ENCODE measurements around the gene GPRC5C.

Gene GPRC5C

GRCh38 chr17:74427048-74427762 lies 4.7 kb upstream of the GPRC5C start:
- no peak for DNase-seq (ENCODE audit: low read depth)
- TF ChIP-seq CTCF (IDR thresholded peaks at IDR 0.05; ENCODE audit: insufficient read depth, low read depth, low read length, missing control alignments): no peak
- H3K4me3 ChIP-seq (ENCODE audit: low read depth, low read length): no peak overlapping the region

GRCh38 chr17:74427763-74428153 lies 4.1 kb upstream of the GPRC5C start:
- no peak for DNase-seq (ENCODE audit: low read depth)
- no peak for TF ChIP-seq CTCF (IDR thresholded peaks at IDR 0.05; ENCODE audit: insufficient read depth, low read depth, low read length, missing control alignments)
- no peak overlapping the region for H3K4me3 ChIP-seq (ENCODE audit: low read depth, low read length)

- DNase-seq (ENCODE audit: low read depth): no peak
- TF ChIP-seq CTCF (IDR thresholded peaks at IDR 0.05; ENCODE audit: insufficient read depth, low read depth, low read length, missing control alignments): no peak
- H3K4me3 ChIP-seq (ENCODE audit: low read depth, low read length): no peak overlapping the region
Measured at GRCh38 chr17:74429604-74430384, 2.1 kb upstream of the GPRC5C start.

GRCh38 chr17:74430385-74430705 lies 1.5 kb upstream of the GPRC5C start:
- no peak for TF ChIP-seq CTCF (IDR thresholded peaks at IDR 0.05; ENCODE audit: insufficient read depth, low read depth, low read length, missing control alignments)
- DNase-seq (ENCODE audit: low read depth): no peak
- H3K4me3 ChIP-seq (ENCODE audit: low read depth, low read length): no peak overlapping the region

GRCh38 chr17:74430706-74431567 lies 951 bp upstream of the GPRC5C start:
- TF ChIP-seq CTCF (IDR thresholded peaks at IDR 0.05; ENCODE audit: insufficient read depth, low read depth, low read length, missing control alignments): no peak
- H3K4me3 ChIP-seq (ENCODE audit: low read depth, low read length): peak overlapping the region; percentile 16
- peak; percentile 63 for DNase-seq (ENCODE audit: low read depth)

- no peak overlapping the region for H3K4me3 ChIP-seq (ENCODE audit: low read depth, low read length)
- no peak for DNase-seq (ENCODE audit: low read depth)
Measured at GRCh38 chr17:74432424-74432690, 469 bp downstream of the GPRC5C start.

More at GRCh38 chr17:74432424-74432690, 469 bp downstream of the GPRC5C start:
- TF ChIP-seq CTCF (IDR thresholded peaks at IDR 0.05; ENCODE audit: insufficient read depth, low read depth, low read length, missing control alignments): no peak
